Astrocyte (in vitro differentiated cells and primary cell): Measurements from ENCODE around the gene PAX8. TPM values are rescaled to one million over a fixed set of nuclear protein-coding genes. Genes with fewer than 3 reads are reported as not detected.
"Not testable (repeated sequence)": the region's sequence is repeated elsewhere in the genome, so short reads cannot be mapped to it uniquely, and the experiment has no call there.

Source experiments
- DNase-seq: peaks from one replicate; pipeline ENCODE4 v3.0.0-alpha.2; 2010; ENCODE audit warnings: low read depth
- FAIRE-seq: peaks from 2 replicates; lab custom pipeline; 2011; peaks lifted over from hg19 to GRCh38; lab: Jason Lieb, UNC
- H2AFZ ChIP-seq: 2 replicates; pipeline ENCODE4 v1.6.0; 2012; ENCODE audit warnings: low read depth, low read length, inconsistent platforms
- H3K27ac ChIP-seq: 2 replicates; pipeline ENCODE4 v1.5.1; 2011; ENCODE audit warnings: low read depth, low read length, inconsistent platforms
- H3K27me3 ChIP-seq: 2 replicates; pipeline ENCODE4 v1.6.0; 2011; ENCODE audit warnings: low read length, inconsistent platforms; ENCODE audit not compliant: insufficient read depth
- H3K36me3 ChIP-seq: 2 replicates; pipeline ENCODE4 v1.5.1; 2011; ENCODE audit warnings: low read length, inconsistent platforms; ENCODE audit not compliant: insufficient read depth
- H3K4me1 ChIP-seq: 2 replicates; pipeline ENCODE4 v1.5.1; 2011; ENCODE audit warnings: low read length, inconsistent platforms; ENCODE audit not compliant: insufficient read depth
- H3K4me2 ChIP-seq: 2 replicates; pipeline ENCODE4 v1.6.0; 2012; ENCODE audit warnings: low read length, inconsistent platforms
- H3K4me3 ChIP-seq: 2 replicates; pipeline ENCODE4 v1.5.1; 2011; ENCODE audit warnings: low read depth, mild to moderate bottlenecking, low read length, inconsistent platforms; ENCODE audit not compliant: insufficient read depth
- H3K79me2 ChIP-seq: 2 replicates; pipeline ENCODE4 v1.6.0; 2012; ENCODE audit warnings: mild to moderate bottlenecking, low read length, inconsistent platforms; ENCODE audit not compliant: insufficient read depth
- H3K9ac ChIP-seq: 2 replicates; pipeline ENCODE4 v1.6.0; 2012; ENCODE audit warnings: mild to moderate bottlenecking, low read length, inconsistent platforms
- H3K9me3 ChIP-seq: 2 replicates; pipeline ENCODE4 v1.5.1; 2012; ENCODE audit warnings: low read depth, mild to moderate bottlenecking, low read length, inconsistent platforms; ENCODE audit not compliant: insufficient read depth
- H4K20me1 ChIP-seq: 2 replicates; pipeline ENCODE4 v1.6.0; 2012; ENCODE audit warnings: low read length, inconsistent platforms; ENCODE audit not compliant: insufficient read depth
- H3K27ac Mint-ChIP-seq: one replicate; pipeline ENCODE4 v1.8.0; 2021; ENCODE audit warnings: mild to moderate bottlenecking, mixed read lengths; ENCODE audit not compliant: unreplicated experiment
- H3K27me3 Mint-ChIP-seq: one replicate; pipeline ENCODE4 v1.8.0; 2021; ENCODE audit warnings: low read depth, mixed read lengths; ENCODE audit not compliant: unreplicated experiment
- H3K36me3 Mint-ChIP-seq: one replicate; pipeline ENCODE4 v1.8.0; 2021; ENCODE audit warnings: low read depth, mixed read lengths; ENCODE audit not compliant: unreplicated experiment
- H3K4me1 Mint-ChIP-seq: one replicate; pipeline ENCODE4 v1.8.0; 2021; ENCODE audit warnings: low read depth, mixed read lengths; ENCODE audit not compliant: unreplicated experiment
- H3K4me3 Mint-ChIP-seq: one replicate; pipeline ENCODE4 v1.8.0; 2021; ENCODE audit warnings: mild to moderate bottlenecking, moderate library complexity, mixed read lengths; ENCODE audit not compliant: unreplicated experiment
- H3K9me3 Mint-ChIP-seq: one replicate; pipeline ENCODE4 v1.8.0; 2021; ENCODE audit warnings: mild to moderate bottlenecking, mixed read lengths; ENCODE audit not compliant: unreplicated experiment
- CTCF ChIP-seq: IDR thresholded peaks from 2 replicates; pipeline ENCODE4 v1.5.1; 2011; ENCODE audit warnings: low read depth, mild to moderate bottlenecking, inconsistent platforms, low read length, moderate library complexity; ENCODE audit not compliant: insufficient read depth
- EZH2 ChIP-seq: IDR thresholded peaks from 2 replicates; pipeline ENCODE4 v1.6.1; 2012; ENCODE audit warnings: mild to moderate bottlenecking, low read length, inconsistent platforms; ENCODE audit not compliant: insufficient read depth
- total RNA-seq: library from RNA; stranded (reverse); gene quantifications from 2 replicates; pipeline ENCODE4 v1.2.1, GENCODE V29; 2021

PAX8 gene
- total RNA-seq, 1 donor from 2014 or later, result 0.48 TPM

GRCh38 chr2:113237604-113238160 lies 41.0 kb downstream of the PAX8 start:
- H3K9me3 ChIP-seq, result no peaks in the 10 kb centered on the region
- Mint-ChIP-seq H3K4me1 (peaks cover 28% of the 10 kb centered on the region), H3K27me3 (no peaks in the 10 kb centered on the region), H3K36me3 (no peaks in the 10 kb centered on the region), H3K4me3 (no peak overlapping the region), H3K27ac (no peak overlapping the region), H3K9me3 (no peaks in the 10 kb centered on the region)
- H3K36me3 ChIP-seq, result no peaks in the 10 kb centered on the region
- H2AFZ ChIP-seq, result no peak overlapping the region
- no peak overlapping the region for H3K9ac ChIP-seq
- no peak for TF ChIP-seq CTCF
- no peak for TF ChIP-seq EZH2
- DNase-seq, result no peak
- H3K4me3 ChIP-seq, result no peak overlapping the region
- H3K27me3 ChIP-seq, result no peaks in the 10 kb centered on the region
- no peaks in the 10 kb centered on the region for H3K79me2 ChIP-seq
- FAIRE-seq, result no peak
- peaks cover 31% of the 10 kb centered on the region for H3K4me1 ChIP-seq
- no peak overlapping the region for H3K27ac ChIP-seq
- H4K20me1 ChIP-seq, result no peaks in the 10 kb centered on the region
- no peak overlapping the region for H3K4me2 ChIP-seq

GRCh38 chr2:113236367-113237159 lies 42.2 kb downstream of the PAX8 start:
- no peak overlapping the region for H3K4me3 ChIP-seq
- no peaks in the 10 kb centered on the region for H4K20me1 ChIP-seq
- no peak overlapping the region for H3K4me2 ChIP-seq
- H3K9me3 ChIP-seq, result no peaks in the 10 kb centered on the region
- DNase-seq (no peak), FAIRE-seq (no peak)
- H3K27ac Mint-ChIP-seq, result no peak overlapping the region
- no peak overlapping the region for H2AFZ ChIP-seq
- H3K9me3 Mint-ChIP-seq, result no peaks in the 10 kb centered on the region
- H3K9ac ChIP-seq, result no peak overlapping the region
- H3K27ac ChIP-seq, result no peak overlapping the region
- H3K27me3 Mint-ChIP-seq, result peaks cover 2% of the 10 kb centered on the region
- peaks cover 27% of the 10 kb centered on the region for H3K4me1 Mint-ChIP-seq
- H3K79me2 ChIP-seq, result no peaks in the 10 kb centered on the region
- H3K4me1 ChIP-seq, result peaks cover 26% of the 10 kb centered on the region
- H3K4me3 Mint-ChIP-seq, result no peak overlapping the region
- H3K27me3 ChIP-seq, result no peaks in the 10 kb centered on the region
- H3K36me3 Mint-ChIP-seq, result no peaks in the 10 kb centered on the region
- TF ChIP-seq EZH2 (no peak), CTCF (no peak)
- no peaks in the 10 kb centered on the region for H3K36me3 ChIP-seq

GRCh38 chr2:113235347-113236226 lies 43.1 kb downstream of the PAX8 start:
- Histone ChIP-seq H3K27ac (peak overlapping the region; percentile 11), H3K9ac (peak overlapping the region; percentile 17), H3K4me1 (peaks cover 18% of the 10 kb centered on the region)
- H3K36me3 ChIP-seq, H3K27me3 Mint-ChIP-seq, H3K4me3 ChIP-seq, H3K9me3 Mint-ChIP-seq, H3K36me3 Mint-ChIP-seq, H3K4me2 ChIP-seq, H4K20me1 ChIP-seq, H2AFZ ChIP-seq, FAIRE-seq, H3K9me3 ChIP-seq, H3K27me3 ChIP-seq, H3K4me3 Mint-ChIP-seq, H3K79me2 ChIP-seq, H3K27ac Mint-ChIP-seq: not testable (repeated sequence)
- peaks cover 19% of the 10 kb centered on the region for H3K4me1 Mint-ChIP-seq
- DNase-seq, result peak; percentile 55
